ENCODE results near the gene KRTAP12-3.
"Not testable (repeated sequence)": the region's sequence is repeated elsewhere in the genome, so short reads cannot be mapped to it uniquely, and the experiment has no call there.

Gene KRTAP12-3

DNA sequence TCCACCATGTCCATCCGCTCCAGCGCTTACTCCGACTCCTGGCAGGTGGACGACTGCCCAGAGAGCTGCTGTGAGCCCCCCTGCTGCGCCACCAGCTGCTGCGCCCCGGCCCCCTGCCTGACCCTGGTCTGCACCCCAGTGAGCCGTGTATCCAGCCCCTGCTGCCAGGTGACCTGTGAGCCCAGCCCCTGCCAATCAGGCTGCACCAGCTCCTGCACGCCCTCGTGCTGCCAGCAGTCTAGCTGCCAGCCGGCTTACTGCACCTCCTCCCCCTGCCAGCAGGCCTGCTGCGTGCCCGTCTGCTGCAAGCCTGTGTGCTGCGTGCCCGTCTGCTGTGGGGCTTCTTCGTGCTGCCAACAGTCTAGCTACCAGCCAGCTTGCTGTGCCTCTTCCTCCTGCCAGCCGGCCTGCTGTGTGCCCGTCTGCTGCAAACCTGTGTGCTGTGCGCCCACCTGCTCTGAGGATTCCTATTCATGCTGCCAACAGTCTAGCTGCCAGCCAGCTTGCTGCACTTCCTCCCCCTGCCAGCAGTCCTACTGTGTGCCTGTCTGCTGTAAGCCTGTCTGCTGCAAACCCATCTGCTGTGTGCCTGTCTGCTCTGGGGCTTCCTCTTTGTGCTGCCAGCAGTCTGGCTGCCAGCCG is 30.4 kb upstream of the KRTAP12-3 start:
- DNase-seq (ENCODE audit: low spot score): not testable (repeated sequence)

- not testable (repeated sequence) for DNase-seq (ENCODE audit: low spot score)
These were observed 29.9 kb upstream of the KRTAP12-3 start for GRCh38 chr21:44627831-44628233.

GRCh38 chr21:44628707-44629391 is 28.9 kb upstream of the KRTAP12-3 start:
- no peak for DNase-seq (ENCODE audit: low spot score)

GRCh38 chr21:44630440-44630839 is 27.3 kb upstream of the KRTAP12-3 start:
- DNase-seq (ENCODE audit: low spot score): no peak

GRCh38 chr21:44632067-44632466 is 25.7 kb upstream of the KRTAP12-3 start:
- DNase-seq (ENCODE audit: low spot score): no peak

- DNase-seq (ENCODE audit: low spot score): no peak
These were observed 21.3 kb upstream of the KRTAP12-3 start for GRCh38 chr21:44636209-44637017.

- no peak for DNase-seq (ENCODE audit: low spot score)
These were observed 20.5 kb upstream of the KRTAP12-3 start, which contains the start of gene KRTAP10-10 for GRCh38 chr21:44637018-44637850. KRTAP10-10 (plus strand) TSS chr21:44637356; CDS start chr21:44637418, 62 bp downstream.

DNA sequence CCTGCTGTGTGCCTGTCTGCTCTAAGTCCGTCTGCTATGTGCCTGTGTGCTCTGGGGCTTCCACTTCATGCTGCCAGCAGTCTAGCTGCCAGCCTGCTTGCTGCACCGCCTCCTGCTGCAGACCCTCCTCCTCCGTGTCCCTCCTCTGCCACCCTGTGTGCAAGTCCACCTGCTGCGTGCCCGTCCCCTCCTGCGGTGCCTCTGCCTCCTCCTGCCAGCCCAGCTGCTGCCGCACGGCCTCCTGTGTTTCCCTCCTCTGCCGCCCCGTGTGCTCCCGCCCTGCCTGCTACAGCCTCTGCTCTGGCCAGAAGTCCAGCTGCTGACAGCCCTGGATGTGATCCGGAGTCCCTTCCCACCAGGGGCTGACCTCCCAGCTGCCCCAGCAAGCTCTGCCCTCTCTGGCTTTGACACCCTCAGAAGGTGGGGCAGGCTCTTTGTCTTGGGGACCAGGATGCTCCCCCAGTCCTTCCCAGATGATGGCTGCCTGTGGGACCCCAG is 19.8 kb upstream of the KRTAP12-3 start:
- not testable (repeated sequence) for DNase-seq (ENCODE audit: low spot score)

- not testable (repeated sequence) for DNase-seq (ENCODE audit: low spot score)
These were observed 19.0 kb upstream of the KRTAP12-3 start for GRCh38 chr21:44638506-44639330.

DNA sequence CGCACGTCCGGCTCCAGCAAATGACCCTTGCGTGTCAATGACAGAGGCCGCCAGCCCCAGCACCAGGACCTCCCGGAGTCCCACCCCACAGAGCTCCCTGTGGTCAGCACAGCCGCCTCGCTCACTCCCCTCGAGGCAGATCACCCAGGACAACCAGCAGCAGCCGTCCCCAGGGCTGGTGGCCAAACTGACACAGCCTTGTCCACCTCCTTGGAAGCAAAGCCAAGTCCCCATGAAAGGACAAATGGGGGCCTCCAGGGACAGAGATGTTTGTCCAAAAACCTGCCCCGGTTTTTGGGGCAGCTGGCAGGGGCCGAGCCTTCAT is 18.4 kb upstream of the KRTAP12-3 start:
- no peak for DNase-seq (ENCODE audit: low spot score)

DNA sequence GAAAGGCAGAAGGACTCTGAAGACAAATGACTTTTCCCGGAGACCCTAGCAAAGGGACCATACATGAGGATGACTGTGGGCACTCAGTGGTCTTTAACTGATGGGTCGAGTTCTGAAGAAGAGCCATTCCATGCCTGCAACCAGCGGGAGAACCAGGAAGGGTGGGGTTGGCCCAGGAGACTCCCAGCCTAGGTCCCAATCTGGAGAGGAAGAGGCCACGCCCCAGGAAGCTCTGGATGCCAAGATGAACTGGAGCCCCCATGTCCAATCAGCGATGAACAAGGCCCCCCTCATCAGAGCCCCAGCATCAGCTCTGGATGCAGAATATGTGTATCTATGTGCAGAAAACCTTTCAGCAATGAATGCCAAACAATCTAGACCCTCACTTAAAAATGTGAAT is 17.0 kb upstream of the KRTAP12-3 start:
- no peak for DNase-seq (ENCODE audit: low spot score)

DNA sequence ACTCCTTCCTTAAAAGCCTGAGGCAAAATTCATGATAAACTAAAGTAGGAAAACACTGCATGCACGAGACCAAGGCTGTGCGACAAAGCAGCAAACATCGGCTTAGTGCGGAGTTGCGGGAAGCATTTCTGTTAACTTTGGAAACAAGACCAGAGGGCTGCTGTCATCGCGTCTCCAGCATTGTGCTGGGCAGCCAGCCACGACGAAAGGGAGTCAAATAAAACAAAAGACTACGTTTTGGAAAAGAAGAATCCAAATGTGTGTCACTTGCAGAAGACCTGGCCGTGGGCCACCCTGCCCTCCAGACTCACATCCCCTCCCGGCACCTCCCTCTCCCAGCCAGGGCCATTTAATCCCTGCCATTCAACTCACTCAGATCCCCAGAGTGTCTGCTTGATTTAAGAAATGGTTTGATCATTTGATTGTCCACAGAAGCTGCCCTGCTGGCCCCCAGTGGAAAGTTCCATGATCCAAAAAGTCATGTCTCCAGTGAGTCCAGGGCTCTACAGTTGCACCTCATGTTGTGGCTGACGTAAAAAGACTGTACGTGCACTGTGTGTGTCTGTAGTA is 13.9 kb upstream of the KRTAP12-3 start:
- no peak for DNase-seq (ENCODE audit: low spot score)

DNA sequence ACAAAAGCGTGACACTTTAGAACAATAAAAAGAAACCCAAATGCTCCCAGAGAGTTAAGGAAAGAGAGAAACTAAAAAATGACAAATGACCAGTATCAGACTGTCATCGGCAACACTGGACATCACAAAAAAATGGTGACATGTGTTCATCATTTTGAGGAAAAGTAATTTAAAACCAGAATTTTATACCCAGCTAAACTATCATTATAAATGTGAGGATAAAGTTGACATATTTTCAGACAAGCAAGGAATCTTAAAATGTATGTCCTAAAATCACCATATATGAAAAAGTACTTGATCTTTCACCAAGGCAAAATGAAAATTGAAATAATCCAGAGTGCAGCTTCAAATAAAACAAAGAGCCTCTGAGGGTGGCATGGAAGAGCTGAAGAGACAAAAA is 12.9 kb upstream of the KRTAP12-3 start:
- DNase-seq (ENCODE audit: low spot score): no peak

- DNase-seq (ENCODE audit: low spot score): not testable (repeated sequence)
These were observed 11.1 kb upstream of the KRTAP12-3 start, which contains the start of gene KRTAP10-11 for GRCh38 chr21:44646366-44647221. KRTAP10-11 (plus strand) TSS chr21:44646414; CDS start chr21:44646459, 45 bp downstream.

GRCh38 chr21:44647222-44647552 is 10.5 kb upstream of the KRTAP12-3 start:
- no peak for DNase-seq (ENCODE audit: low spot score)

- no peak for DNase-seq (ENCODE audit: low spot score)
These were observed 9.0 kb upstream of the KRTAP12-3 start for GRCh38 chr21:44648557-44649311.

GRCh38 chr21:44649521-44650100 is 8.1 kb upstream of the KRTAP12-3 start:
- no peak for DNase-seq (ENCODE audit: low spot score)

DNA sequence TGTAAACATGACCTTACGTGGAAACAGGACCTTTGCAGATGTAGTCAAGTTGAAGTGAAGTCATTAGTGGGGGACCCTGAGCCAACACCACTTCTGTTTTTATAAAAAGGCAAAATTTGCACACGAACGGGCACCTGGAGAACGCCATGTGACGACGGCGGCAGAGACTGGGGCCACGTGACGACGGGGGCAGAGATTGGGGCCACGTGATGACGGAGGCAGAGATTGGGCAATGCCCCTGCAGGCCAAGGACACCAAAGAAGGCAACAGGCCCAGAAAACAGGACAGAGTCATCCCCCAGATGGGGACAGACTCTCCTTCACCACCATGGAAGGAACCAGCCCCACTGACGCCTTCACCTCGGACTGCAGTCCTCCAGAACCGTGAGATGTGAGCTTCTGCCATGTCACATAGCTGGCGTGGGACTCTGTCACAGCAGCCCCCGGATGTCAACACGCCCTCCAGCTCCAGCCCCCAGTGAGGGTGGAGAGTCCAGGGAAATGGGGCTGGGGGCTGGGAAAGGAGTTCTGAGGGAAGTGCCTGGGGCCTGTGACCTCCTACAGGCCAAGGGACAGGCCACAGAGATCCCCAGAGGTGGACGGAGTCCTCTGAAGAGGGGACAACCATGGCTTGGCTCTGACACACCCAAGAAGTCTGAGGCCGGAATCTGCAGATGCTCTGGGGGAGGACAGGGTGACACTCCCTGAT is 7.3 kb upstream of the KRTAP12-3 start:
- no peak for DNase-seq (ENCODE audit: low spot score)
